GM21737 (cell line): ENCODE data around the gene SERPINC1.
"Not testable (repeated sequence)": the region's sequence is repeated elsewhere in the genome, so short reads cannot be mapped to it uniquely, and the experiment has no call there.

Source experiments
- ATAC-seq: cut with Tn5 transposase; IDR thresholded peaks from one replicate; pipeline ENCODE4 v1.9.1; 2021; ENCODE audit warnings: mild to moderate bottlenecking, moderate library complexity; ENCODE audit not compliant: unreplicated experiment

Gene SERPINC1

DNA sequence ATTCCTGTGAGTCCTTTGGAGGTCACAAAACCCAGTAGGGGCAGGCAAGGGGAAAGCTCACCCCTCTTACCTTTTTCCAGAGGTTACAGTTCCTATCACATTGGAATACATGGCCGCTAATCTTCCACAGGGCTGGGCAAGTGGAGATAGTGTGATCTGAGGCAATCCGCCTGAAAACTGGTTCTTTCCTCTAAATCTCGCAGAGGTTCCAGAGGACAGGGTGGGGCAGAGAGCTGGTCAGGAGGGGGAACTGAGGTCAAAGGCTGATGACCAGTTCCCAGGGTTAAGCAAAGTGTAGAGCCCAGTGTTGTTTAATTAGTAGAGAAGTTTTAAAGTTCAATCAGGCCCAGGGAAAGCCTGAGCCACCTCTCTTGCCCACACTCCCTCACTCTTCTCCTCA is at the start of gene SERPINC1:
SERPINC1 (minus strand) TSS at position 179 of the 400 bp plus-strand sequence; CDS start at position 111, 68 bp downstream.
- ATAC-seq = no peak

DNA sequence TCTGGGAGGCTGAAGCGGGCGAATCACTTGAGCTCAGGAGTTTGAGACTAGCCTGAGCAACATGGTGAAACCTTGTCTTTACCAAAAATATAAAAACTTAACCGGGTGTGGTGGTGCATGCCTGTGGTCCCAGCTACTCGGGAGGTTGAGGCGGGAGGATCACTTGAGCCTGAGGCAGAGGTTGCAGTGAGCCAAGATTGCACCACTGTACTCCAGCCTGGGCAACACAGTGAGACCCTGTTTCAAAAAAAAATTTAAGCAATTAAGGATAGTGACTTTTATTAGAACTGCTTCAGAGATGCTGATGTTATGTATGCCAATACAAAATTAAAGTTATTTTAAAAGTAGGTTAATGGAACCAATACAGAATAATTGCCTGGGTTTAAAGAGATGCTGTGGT is 48.8 kb upstream of the SERPINC1 start:
- ATAC-seq = not testable (repeated sequence)

DNA sequence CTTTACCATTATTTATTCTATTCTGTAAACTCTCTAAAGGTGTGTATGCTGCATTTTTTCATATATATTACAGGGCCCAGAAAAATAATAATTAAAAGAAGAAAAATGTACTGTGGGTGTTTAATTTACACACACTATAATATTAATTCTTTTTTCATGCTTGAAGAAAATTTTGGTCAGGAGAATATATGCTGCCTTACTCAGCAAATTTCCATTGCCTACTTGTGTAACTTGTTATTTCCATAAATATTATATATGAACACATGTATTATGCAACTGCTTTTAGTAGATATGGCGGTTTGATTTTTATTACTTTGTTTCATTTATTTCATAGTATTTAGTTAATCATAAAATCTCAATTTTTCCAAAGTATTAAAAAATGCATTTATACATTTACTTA is 46.4 kb upstream of the SERPINC1 start:
- no peak for ATAC-seq

DNA sequence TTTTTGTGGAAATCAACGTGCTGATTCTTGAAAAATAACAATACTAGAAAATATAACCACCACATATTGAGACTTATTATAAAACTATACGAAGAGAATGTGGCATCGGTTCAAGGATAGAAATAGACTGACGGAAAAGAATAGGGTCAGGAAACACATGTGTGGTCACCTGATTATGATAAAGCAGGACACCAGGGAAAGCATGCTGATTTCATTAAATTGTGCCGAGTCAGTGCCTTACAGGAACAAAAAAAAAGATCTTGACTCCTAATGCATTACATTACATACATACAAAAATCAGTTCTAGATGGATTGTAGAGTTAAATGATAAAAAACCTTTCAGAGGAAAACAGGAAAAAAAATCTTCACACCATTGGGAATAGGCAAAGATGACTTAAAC is 43.5 kb upstream of the SERPINC1 start:
- no peak for ATAC-seq

DNA sequence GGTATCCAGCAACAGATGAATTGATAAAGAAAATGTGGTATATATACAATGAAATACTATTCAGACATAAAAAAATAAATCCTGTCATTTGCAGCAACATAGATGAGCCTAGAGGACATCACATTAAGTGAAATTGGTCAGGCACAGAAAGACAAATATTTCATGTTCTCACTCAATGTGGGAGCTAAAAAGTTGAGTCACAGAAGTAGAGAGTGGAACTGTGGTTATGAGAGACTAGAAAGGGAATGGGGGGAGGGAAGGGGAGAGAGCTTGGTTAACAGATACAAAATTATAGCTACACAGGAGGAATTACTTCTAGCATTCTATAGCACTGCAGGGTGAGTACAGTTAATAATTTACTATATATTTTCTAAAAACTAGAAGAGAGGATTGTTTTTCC is 37.1 kb upstream of the SERPINC1 start:
- no peak for ATAC-seq

DNA sequence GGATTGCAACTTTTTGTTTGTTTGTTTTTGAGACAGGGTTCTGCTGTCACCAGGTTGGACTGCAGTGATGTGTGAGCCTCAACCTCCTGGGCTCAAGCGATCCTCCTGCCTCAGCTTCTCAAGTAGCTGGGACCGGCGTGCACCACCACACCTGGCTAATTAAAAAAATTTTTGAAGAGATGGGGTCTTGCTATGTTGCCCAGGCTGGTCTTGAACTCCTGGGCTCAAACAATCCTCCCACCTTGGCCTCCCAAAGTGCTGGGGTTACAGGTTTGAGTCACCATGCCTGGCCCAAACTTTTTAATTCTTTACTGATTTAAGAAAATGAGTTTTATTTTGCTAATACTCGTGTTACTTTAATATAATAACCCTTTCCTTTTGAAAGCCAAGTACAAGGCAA is 31.5 kb upstream of the SERPINC1 start:
- no peak for ATAC-seq

DNA sequence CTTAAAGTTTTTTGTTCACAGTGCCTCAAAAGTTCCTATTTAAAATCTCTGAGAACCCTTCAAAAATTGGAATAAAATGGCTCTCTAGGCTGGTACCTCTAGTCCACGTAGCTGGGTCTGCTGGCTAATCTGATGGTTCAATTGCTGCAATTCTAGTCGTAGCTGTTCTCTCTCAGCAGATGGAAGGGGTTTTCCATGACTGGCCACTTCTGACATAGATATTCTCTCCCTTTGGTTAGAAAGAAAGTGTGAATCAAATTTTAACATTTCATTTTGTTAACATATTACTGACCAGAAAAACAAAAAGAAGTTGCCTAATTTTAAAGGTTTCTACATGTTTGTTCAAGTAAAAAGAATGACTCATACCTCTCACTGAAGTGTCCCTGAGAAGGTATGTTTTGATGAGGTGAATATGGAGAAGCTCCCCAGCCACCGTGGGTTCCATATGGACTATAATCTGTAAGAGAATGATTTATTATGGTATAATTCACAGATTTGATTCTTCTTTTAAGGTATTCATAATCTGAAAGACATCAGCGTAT is 29.3 kb upstream of the SERPINC1 start:
- no peak for ATAC-seq

DNA sequence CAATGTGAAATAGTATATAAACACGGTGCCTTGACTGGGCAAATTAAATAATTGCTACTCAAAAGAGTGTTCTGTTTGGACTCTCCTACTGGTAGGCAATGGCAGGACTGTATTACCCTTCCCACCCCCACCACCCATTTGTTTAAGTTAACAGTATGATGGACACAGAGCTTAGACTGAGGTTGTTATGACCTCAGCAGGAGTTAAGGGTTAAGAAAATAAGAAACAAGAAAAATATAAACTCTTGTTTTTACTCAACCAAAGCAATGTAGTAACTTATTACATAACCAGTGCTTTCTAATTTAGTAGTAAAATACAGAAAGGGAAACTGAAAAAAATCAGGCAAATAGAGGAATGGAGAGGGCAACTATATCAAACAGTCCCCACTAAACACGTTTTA is 19.9 kb upstream of the SERPINC1 start:
- no peak for ATAC-seq

DNA sequence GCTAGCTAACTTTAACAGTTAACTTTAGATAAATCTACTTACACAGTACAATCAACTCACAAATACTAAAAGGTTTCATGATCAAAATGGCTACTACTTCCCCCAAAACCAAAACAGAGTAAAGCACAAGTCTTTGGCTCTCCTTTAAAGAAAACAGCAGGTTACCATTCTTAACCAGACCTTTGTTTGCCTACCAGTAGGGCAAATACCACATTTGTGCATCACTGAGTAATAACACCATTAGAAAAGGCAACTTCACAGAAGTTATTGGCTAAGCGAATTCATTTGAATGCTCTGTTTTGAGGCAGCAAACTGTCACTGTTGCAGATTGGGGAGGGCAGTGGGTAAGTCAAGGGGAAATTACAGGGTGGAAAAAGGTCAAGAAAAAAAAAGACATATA is 17.3 kb upstream of the SERPINC1 start:
- no peak for ATAC-seq

DNA sequence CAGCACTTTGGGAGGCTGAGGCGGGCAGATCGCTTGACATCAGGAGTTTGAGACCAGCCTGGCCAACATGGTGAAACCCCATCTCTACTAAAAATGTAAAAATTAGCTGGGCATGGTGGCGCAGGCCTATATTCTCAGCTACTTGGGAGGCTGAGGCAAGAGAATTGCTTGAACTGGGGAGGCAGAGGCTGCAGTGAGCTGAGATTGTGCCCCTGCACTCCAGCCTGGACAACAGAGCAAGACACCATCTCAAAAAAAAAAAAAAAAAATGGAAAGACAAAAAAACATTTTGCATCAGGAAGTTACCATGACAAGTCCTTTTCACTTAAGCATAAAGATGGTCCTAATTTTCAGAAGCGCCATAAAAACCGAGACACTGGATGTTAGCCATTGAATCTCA is 13.4 kb upstream of the SERPINC1 start:
- not testable (repeated sequence) for ATAC-seq

DNA sequence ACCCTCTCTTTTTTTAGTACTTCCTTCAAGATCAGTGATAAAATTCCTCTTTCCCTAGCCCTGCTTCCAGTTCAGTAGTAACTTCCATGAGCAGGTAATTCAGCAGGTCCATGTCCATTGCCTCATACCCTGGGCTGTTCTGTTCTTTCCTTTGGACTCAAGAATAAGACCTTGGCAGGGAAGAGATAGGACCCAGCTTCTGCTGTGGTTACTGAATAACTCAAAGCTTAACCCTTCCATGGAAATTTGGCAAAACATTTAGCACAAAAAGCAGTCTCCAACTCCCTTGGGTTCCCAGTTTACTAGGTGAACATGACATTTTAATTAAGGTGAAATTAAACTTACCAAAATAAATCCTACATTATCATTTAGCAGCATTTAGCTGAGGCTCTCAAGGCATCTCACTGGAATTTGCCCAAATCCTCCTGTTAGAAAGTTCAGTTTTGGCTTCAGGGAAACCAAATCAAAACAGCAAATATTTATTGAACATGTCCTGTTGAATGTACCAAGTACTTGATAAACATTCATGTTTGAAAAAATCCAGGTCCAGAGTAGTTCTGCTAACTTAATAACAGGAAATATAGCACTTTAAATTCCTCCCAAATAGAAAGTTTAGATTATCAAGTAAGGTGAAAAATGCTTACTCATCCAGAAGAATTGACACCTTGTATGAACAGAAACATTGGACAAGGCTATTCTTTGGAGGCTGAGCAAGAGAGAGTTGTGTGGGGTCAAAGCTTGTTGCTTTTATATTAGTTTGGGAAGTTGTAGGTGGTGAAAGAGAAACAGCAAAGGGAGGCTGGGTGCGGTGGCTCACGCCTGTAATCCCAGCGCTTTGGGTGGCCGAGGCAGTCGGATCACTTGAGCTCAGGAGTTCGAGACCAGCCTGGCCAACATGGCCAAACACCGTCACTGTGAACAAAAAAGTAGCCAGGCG is 8.4 kb upstream of the SERPINC1 start:
- ATAC-seq = no peak

DNA sequence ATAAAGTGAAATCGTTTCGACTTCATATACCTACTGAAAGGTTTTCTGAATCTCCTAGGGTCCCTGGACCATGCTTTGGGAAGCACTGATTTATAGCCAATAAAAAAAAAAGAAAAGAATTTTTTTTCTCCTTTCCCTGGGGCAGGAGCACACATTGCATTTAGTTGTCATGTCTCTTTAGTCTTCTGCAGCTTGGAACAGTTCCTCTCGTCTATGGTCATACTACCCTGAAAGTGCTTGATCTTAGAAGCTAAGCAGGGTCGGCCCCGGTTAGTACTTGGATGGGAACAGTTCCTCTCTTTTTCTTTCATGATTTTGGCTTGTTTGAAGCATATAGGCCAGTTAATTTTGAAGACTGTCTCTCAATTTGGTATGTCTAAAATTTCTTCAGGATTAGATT is 3.7 kb upstream of the SERPINC1 start:
- ATAC-seq = no peak

DNA sequence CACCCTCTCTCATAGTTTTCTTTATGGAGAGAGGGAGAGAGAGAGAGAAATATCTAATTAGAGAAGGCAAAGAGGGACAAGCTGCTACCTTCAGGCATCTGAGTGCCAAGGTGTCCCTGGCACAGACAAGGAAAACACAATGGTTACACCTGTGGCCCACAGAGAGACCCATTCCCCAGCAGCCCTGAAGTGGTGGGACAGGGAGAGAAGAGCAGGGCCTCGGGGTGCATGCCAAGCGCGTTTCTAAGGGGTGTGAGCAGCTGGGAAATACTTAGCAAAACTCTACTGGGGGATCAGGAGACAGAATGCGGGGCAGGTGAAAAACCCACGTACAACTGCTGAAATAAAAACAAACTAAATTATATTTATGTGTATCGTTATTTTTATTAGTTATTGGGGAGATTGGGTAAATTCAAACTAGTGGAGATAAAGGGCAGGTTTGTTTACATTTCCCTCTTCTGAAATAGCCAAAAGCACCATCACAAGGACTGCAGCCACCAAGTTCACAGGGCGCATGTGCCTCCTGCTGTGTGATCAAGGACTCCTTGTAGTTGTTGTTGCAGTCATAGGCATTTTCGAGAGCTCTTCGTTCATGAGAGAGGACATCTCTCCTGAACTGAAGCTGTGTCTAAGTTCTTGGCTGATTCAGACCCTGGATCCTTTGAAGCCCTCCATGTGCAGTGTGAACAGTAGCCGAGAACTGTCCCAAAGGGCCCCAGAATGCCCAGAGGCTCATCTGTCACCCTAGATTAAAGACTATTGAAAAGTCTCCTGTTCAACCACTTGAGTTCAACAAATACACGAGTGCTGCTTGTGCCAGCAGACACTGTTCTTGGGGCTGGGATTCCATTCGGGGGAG is 737 bp upstream of the SERPINC1 start:
- ATAC-seq = no peak

DNA sequence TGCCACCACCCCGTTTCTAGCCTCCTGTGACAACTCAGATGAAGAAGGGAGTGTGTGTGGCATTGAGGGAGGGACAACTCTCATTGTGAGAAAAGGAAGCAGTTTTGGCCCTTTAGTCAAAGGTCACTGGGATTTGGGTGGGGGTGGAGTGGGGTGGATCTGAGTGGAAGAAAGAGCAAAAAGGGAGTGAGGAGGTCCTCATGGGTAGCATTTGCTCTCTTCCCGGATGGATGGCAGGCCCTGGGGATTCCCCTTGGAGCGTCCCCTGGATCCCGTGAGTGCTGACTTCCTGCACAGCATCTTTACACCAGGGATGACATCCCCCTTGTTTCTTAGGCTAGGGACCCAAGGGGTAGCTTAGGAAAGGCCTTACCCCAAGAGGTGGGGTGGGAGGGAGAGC is 460 bp downstream of the SERPINC1 start:
- no peak for ATAC-seq

DNA sequence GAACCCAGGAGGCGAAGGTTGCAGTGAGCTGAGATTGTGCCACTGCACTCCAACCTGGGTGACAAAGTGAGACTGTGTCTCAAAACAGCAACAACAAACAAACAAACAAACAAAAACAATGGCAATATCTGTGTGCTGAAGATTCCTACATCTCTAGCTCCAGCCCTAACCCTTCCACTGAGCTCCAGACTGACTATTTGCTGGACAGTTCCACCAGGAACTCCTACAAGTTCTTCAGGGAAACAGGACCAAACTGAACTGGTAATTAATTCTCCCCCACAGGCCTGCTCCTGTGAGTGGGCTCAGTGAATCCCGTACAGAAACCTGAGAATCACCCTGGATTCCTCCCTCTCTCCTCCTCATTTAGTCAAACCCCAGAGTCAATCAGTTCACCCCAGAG is 1.5 kb downstream of the SERPINC1 start:
- no peak for ATAC-seq

DNA sequence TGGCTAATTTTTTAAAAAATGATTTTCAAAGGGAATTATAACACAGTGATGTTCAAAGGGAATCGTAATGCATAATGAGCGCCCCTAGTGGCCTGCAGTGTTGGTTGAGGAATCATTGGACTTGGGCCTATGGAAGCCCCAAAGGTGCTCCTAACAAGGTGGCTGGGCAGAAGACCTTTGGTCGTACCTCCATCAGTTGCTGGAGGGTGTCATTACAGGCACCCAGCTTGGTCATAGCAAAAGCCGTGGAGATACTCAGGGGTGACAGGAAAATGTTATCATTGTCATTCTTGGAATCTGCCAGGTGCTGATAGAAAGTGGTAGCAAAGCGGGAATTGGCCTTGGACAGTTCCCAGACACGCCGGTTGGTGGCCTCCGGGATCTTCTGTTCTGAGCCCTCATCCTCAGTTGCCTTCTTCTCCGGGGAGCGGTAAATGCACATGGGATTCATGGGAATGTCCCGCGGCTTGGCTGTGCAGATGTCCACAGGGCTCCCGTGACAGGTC is 2.7 kb downstream of the SERPINC1 start:
- no peak for ATAC-seq

DNA sequence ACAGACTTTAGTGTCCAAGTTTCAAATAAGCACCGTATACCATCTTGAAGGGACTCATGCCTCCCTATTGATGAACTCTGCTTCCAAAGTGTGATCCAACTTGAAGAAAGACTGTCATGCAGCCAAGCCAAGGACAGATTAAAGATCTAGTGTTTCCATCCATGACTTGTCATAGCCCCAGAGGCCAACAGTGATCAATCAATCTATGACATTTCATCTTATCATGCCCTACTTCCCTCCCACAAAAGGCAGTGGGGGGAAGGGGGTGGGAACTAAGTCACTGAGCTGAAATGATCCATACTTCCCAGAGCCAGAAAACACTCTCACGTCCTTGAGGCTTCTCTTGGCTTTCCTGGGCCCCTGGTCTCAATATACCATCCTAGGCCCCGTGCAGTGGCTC is 4.0 kb downstream of the SERPINC1 start:
- ATAC-seq = no peak

DNA sequence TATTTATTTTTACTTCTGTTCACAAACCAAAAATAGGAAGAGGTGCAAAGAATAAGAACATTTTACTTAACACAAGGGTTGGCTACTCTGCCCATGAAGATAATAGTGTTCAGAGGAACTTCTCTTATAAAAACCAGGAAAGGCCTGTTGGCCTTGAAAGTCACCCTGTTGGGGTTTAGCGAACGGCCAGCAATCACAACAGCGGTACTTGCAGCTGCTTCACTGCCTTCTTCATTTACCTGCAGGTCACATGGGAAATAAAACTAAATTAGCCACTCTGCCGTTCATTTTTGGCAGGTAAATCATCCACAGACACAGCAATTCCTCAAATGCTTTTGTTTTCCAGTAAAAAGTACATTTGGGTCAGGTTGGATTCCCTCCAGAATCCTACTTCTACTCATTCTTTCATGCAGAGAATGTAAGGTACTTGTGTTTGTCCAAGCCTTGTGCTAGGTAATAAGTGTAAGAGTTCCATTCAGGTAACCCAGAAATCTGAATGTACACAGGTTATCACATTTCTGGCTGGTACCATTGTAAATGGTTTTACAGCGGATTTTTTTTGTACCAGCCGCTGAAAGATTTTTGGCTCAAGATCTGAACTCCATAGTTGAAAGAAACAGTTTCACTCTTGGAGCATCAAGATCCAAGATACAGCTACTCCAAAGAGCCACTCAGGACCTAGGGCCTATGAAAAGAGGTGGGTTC is 13.1 kb downstream of the SERPINC1 start:
- ATAC-seq = no peak

DNA sequence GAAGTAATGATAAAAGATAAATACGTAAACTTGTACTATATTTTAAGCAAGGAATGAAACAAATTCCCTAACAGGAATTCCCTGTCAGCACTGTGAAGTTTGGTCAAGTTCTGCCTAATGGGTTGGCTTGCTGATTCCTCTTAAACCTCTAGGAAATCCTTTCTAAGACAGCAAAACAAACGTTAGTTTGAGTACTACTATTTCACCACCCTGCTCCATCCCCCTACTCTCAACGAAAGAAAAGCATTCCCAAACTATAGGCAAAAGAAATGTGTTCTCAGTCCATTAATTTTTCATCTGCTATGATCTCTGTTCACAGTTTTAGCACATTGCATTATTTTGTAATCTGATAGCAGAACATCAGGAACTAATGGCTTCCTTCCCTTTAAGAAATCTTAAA is 16.1 kb downstream of the SERPINC1 start:
- ATAC-seq = no peak

DNA sequence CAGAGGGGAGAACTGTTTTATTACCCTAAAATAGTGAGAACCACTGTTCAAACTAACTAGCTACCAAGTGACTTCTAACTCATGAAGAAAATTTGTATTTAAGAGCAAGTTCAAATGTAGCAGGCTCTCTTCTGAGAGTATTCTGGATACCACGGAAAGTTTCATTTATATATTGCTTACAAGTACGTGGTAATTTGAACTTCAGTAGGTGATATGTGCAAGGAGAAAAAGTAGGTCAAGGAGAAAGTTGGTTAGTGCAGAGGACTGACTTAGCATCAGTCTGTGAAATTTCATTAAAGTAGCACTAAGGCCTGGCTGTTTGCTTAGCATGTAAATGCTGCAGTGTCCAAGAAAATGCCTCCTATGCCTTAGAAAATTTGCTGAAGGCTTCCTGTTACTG is 16.7 kb downstream of the SERPINC1 start:
- ATAC-seq = no peak

DNA sequence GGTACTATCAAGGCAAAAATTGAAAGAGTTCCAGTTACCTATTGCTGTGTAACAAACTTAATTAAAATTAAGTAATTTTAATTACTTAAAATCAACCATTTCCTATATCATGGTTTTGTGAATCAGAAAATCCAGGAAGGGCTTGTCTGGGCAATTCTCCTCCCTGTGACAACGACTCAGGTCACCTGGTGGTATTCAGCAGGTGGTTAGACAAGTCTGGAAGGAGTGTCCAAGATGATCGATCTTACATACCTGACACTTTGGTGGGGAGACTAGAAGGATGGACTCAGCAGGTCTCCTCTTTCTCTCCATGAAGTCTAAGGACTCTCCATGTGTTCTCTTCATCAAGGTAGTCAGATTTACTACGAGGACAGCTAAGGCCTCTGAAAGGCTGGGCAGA is 22.9 kb downstream of the SERPINC1 start:
- ATAC-seq = no peak
